Limb (tissue), 2 donors: ENCODE data around the gene RFX6.

ENCODE experiments used
- DNase-seq, 2 donors: peaks; one replicate each; pipeline ENCODE4 v3.0.0-alpha.2; 2016; ENCODE audit errors: extremely low spot score in 2 of 2

The RFX6 gene

GRCh38 chr6:116971959-116972358 lies 94.9 kb downstream of the RFX6 start:
- peak; percentile 37 to 63 for DNase-seq

- DNase-seq, result peak in 1 of 2 donors; percentile 71
These were observed 96.9 kb downstream of the RFX6 start for GRCh38 chr6:116973976-116974375.

GRCh38 chr6:116974526-116975316 lies 97.7 kb downstream of the RFX6 start:
- no peak for DNase-seq

DNA sequence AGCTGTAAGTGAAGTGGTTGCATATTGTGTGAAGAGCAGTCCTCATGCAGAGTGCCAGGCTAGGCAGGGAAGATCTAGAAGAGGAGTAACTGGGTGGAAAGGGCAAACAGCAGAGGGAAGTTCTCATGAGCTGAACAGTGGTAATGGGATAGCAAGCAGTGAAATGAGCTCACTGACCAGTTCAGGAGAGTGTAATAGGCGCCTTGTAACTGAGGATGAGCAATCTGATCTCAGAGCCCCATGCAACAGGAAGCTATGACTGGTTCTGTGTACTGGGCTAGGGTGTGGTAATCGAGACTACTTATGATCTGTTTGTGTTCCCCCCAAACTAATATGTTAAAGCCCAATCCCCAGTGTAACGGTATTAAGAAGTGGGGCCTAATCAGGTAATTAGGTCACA lies 98.6 kb downstream of the RFX6 start:
- DNase-seq, result no peak

- DNase-seq, result no peak
These were observed 102.5 kb downstream of the RFX6 start for GRCh38 chr6:116979560-116979959.
